ENCODE data around the gene SMURF2. TPM values are rescaled to one million over a fixed set of nuclear protein-coding genes. Genes with fewer than 3 reads are reported as not detected.
A peak's percentile ranks its signal among the peaks of the same experiment; 100 is the strongest.

Gene SMURF2
- total RNA-seq, 1 donor, result 90.5 TPM

- H3K4me1 ChIP-seq (ENCODE audit: insufficient read depth, low read length), result peaks cover 36% of the 10 kb centered on the region
- DNase-seq (ENCODE audit: insufficient read length, low spot score, missing footprints), result no peak
- H4K20me1 ChIP-seq (ENCODE audit: insufficient read depth, low read length), result no peaks in the 10 kb centered on the region
- H3K27ac ChIP-seq (ENCODE audit: low read depth, low read length), result peak overlapping the region; percentile 95
- no peaks in the 10 kb centered on the region for H3K36me3 ChIP-seq (ENCODE audit: insufficient read depth, low read length)
- peak overlapping the region; percentile 4 for H2AFZ ChIP-seq (ENCODE audit: low read length)
- no peaks in the 10 kb centered on the region for H3K9me3 ChIP-seq (ENCODE audit: low read depth, low read length)
- H3K79me2 ChIP-seq (ENCODE audit: insufficient read depth, low read length), result no peaks in the 10 kb centered on the region
- H3K4me3 ChIP-seq (ENCODE audit: insufficient read depth, low read length), result peak overlapping the region; percentile 45
- peak overlapping the region; percentile 79 for H3K4me2 ChIP-seq (ENCODE audit: insufficient read depth, low read length)
- no peaks in the 10 kb centered on the region for H3K27me3 ChIP-seq (ENCODE audit: insufficient read depth, low read length)
- TF ChIP-seq CTCF (IDR thresholded peaks at IDR 0.05; ENCODE audit: extremely low read depth, low read depth, low read length), result no peak
These were observed 44.3 kb upstream of the SMURF2 start for GRCh38 chr17:64706224-64707049.

- no peaks in the 10 kb centered on the region for H3K9me3 ChIP-seq (ENCODE audit: low read depth, low read length)
- DNase-seq (ENCODE audit: insufficient read length, low spot score, missing footprints), result no peak
- H3K36me3 ChIP-seq (ENCODE audit: insufficient read depth, low read length), result no peaks in the 10 kb centered on the region
- peaks cover 36% of the 10 kb centered on the region for H3K4me1 ChIP-seq (ENCODE audit: insufficient read depth, low read length)
- TF ChIP-seq CTCF (IDR thresholded peaks at IDR 0.05; ENCODE audit: extremely low read depth, low read depth, low read length), result no peak
- H3K27me3 ChIP-seq (ENCODE audit: insufficient read depth, low read length), result no peaks in the 10 kb centered on the region
- H3K79me2 ChIP-seq (ENCODE audit: insufficient read depth, low read length), result no peaks in the 10 kb centered on the region
- H2AFZ ChIP-seq (ENCODE audit: low read length), result no peak overlapping the region
- H4K20me1 ChIP-seq (ENCODE audit: insufficient read depth, low read length), result no peaks in the 10 kb centered on the region
- H3K27ac ChIP-seq (ENCODE audit: low read depth, low read length), result no peak overlapping the region
- no peak overlapping the region for H3K4me3 ChIP-seq (ENCODE audit: insufficient read depth, low read length)
- no peak overlapping the region for H3K4me2 ChIP-seq (ENCODE audit: insufficient read depth, low read length)
These were observed 40.7 kb upstream of the SMURF2 start for GRCh38 chr17:64702815-64703214.

GRCh38 chr17:64698725-64699124 lies 36.6 kb upstream of the SMURF2 start:
- peak overlapping the region; percentile 9 for H3K4me2 ChIP-seq (ENCODE audit: insufficient read depth, low read length)
- no peak overlapping the region for H3K4me3 ChIP-seq (ENCODE audit: insufficient read depth, low read length)
- H3K36me3 ChIP-seq (ENCODE audit: insufficient read depth, low read length), result no peaks in the 10 kb centered on the region
- no peaks in the 10 kb centered on the region for H4K20me1 ChIP-seq (ENCODE audit: insufficient read depth, low read length)
- no peak for TF ChIP-seq CTCF (IDR thresholded peaks at IDR 0.05; ENCODE audit: extremely low read depth, low read depth, low read length)
- peak; percentile 75 for DNase-seq (ENCODE audit: insufficient read length, low spot score, missing footprints)
- no peak overlapping the region for H2AFZ ChIP-seq (ENCODE audit: low read length)
- no peaks in the 10 kb centered on the region for H3K9me3 ChIP-seq (ENCODE audit: low read depth, low read length)
- no peaks in the 10 kb centered on the region for H3K79me2 ChIP-seq (ENCODE audit: insufficient read depth, low read length)
- H3K27me3 ChIP-seq (ENCODE audit: insufficient read depth, low read length), result no peaks in the 10 kb centered on the region
- H3K27ac ChIP-seq (ENCODE audit: low read depth, low read length), result peak overlapping the region; percentile 13
- peaks cover 26% of the 10 kb centered on the region for H3K4me1 ChIP-seq (ENCODE audit: insufficient read depth, low read length)

- Histone ChIP-seq H4K20me1 (ENCODE audit: insufficient read depth, low read length) (no peaks in the 10 kb centered on the region), H3K79me2 (ENCODE audit: insufficient read depth, low read length) (no peaks in the 10 kb centered on the region), H3K4me3 (ENCODE audit: insufficient read depth, low read length) (no peak overlapping the region), H2AFZ (ENCODE audit: low read length) (no peak overlapping the region), H3K9me3 (ENCODE audit: low read depth, low read length) (no peaks in the 10 kb centered on the region), H3K36me3 (ENCODE audit: insufficient read depth, low read length) (no peaks in the 10 kb centered on the region), H3K27me3 (ENCODE audit: insufficient read depth, low read length) (no peaks in the 10 kb centered on the region), H3K4me2 (ENCODE audit: insufficient read depth, low read length) (peak overlapping the region; percentile 59), H3K4me1 (ENCODE audit: insufficient read depth, low read length) (peaks cover 18% of the 10 kb centered on the region), H3K27ac (ENCODE audit: low read depth, low read length) (peak overlapping the region; percentile 66)
- TF ChIP-seq CTCF (IDR thresholded peaks at IDR 0.05; ENCODE audit: extremely low read depth, low read depth, low read length), result no peak
- no peak for DNase-seq (ENCODE audit: insufficient read length, low spot score, missing footprints)
These were observed 32.1 kb upstream of the SMURF2 start for GRCh38 chr17:64694207-64694606.
